Endothelial cell of hepatic sinusoid (primary cell): ENCODE results near the gene LYST.

Experiments used
- in situ Hi-C: cut with HindIII; loops from 2 replicates; pipeline ENCODE4 v1.10.0; 2017; ENCODE audit warnings: low sequenced_read_pairs

The LYST gene

GRCh38 chr1:235888119-235888643 is 21.5 kb upstream of the LYST start:
- in situ Hi-C loops = no loop called here

- in situ Hi-C loops = no loop called here
These were observed 21.0 kb upstream of the LYST start for GRCh38 chr1:235887676-235888075.

- in situ Hi-C loops = no loop called here
These were observed 19.1 kb upstream of the LYST start for GRCh38 chr1:235885655-235886262.

GRCh38 chr1:235883261-235883927 is 16.7 kb upstream of the LYST start:
- in situ Hi-C loops = no loop called here

- in situ Hi-C loops = no loop called here
These were observed 16.1 kb upstream of the LYST start for GRCh38 chr1:235882816-235883215.

- in situ Hi-C loops = no loop called here
These were observed 15.4 kb upstream of the LYST start for GRCh38 chr1:235881930-235882700.

GRCh38 chr1:235878082-235878811 is 11.5 kb upstream of the LYST start:
- in situ Hi-C loops = no loop called here

- in situ Hi-C loops = no loop called here
These were observed 9.7 kb upstream of the LYST start for GRCh38 chr1:235876402-235876841.

- in situ Hi-C loops = no loop called here
These were observed 8.4 kb upstream of the LYST start for GRCh38 chr1:235875036-235875597.

- in situ Hi-C loops = no loop called here
These were observed 7.6 kb upstream of the LYST start for GRCh38 chr1:235874261-235874660.

GRCh38 chr1:235873571-235873970 is 6.9 kb upstream of the LYST start:
- in situ Hi-C loops = no loop called here

GRCh38 chr1:235873045-235873444 is 6.3 kb upstream of the LYST start:
- in situ Hi-C loops = no loop called here

GRCh38 chr1:235872270-235872669 is 5.6 kb upstream of the LYST start:
- in situ Hi-C loops = no loop called here

- in situ Hi-C loops = loop anchor here (5.0 kb wide), 1 partner anchor 104 kb away; no protein-coding TSS in a partner anchor
These were observed 1.3 kb upstream of the LYST start for GRCh38 chr1:235867903-235868469.

GRCh38 chr1:235866913-235867845 is 473 bp upstream of the LYST start:
- in situ Hi-C loops = loop anchor here (5.0 kb wide), 1 partner anchor 105 kb away; no protein-coding TSS in a partner anchor

- in situ Hi-C loops = loop anchor here (5.0 kb wide), 1 partner anchor 107 kb away; no protein-coding TSS in a partner anchor
These were observed 1.0 kb downstream of the LYST start for GRCh38 chr1:235865565-235866204.

GRCh38 chr1:235864931-235865525 is 1.7 kb downstream of the LYST start:
- in situ Hi-C loops = loop anchor here (5.0 kb wide), 1 partner anchor 107 kb away; no protein-coding TSS in a partner anchor

- in situ Hi-C loops = no loop called here
These were observed 2.2 kb downstream of the LYST start for GRCh38 chr1:235864469-235864868.
